ENCODE measurements around the gene BRD2.

Gene BRD2

DNA sequence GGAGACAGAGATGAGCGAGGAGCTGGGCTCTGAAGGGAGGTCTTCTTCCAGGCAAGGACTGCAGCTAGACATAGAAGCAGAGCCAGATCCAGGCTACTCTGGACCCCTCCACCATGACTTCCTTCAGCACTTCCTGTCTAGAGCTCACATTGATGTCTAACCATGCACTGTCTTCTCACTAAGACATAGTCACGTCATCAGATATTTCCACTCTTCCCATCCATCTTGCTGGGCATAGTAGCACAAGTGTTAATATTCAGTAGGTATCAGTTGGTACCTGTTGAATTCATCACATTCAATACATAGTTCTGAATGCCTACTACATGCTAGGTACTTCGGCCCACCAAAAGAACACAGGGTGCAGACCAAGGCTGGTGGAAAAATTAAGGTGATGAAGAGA lies 18.4 kb upstream of the BRD2 start:
- in situ Hi-C loops (cut with MboI; ENCODE audit: low sequenced_read_pairs, unreplicated experiment): no loop called here
- no peak for DNase-seq (ENCODE audit: low spot score)
- TF ChIP-seq, protein P1, sequence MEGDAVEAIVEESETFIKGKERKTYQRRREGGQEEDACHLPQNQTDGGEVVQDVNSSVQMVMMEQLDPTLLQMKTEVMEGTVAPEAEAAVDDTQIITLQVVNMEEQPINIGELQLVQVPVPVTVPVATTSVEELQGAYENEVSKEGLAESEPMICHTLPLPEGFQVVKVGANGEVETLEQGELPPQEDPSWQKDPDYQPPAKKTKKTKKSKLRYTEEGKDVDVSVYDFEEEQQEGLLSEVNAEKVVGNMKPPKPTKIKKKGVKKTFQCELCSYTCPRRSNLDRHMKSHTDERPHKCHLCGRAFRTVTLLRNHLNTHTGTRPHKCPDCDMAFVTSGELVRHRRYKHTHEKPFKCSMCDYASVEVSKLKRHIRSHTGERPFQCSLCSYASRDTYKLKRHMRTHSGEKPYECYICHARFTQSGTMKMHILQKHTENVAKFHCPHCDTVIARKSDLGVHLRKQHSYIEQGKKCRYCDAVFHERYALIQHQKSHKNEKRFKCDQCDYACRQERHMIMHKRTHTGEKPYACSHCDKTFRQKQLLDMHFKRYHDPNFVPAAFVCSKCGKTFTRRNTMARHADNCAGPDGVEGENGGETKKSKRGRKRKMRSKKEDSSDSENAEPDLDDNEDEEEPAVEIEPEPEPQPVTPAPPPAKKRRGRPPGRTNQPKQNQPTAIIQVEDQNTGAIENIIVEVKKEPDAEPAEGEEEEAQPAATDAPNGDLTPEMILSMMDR (IDR thresholded peaks at IDR 0.05; ENCODE audit: borderline replicate concordance, control extremely low read depth, extremely low read depth, insufficient read depth, missing control alignments): no peak

DNA sequence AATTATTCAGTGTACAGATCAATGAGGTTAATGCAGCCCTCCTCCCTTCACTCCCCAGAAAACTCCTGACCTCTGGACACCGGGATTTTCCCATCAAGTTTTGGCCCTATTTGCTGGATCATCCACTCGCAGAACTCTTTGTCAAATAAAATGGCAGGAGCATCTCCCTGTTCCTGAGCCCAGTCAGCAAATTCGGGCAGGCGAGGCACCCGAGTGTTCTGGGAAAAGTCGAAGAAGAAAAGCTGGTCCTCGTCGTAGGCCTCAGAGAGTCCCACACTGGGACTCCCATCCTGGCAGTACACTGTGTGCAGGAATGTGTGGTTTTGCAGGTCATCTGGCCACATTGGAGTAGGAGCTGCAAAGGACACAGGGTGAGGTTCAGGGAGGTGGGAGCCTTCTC lies 17.9 kb upstream of the BRD2 start:
- TF ChIP-seq, protein P1 (IDR thresholded peaks at IDR 0.05; ENCODE audit: borderline replicate concordance, control extremely low read depth, extremely low read depth, insufficient read depth, missing control alignments): no peak
- DNase-seq (ENCODE audit: low spot score): no peak
- in situ Hi-C loops (cut with MboI; ENCODE audit: low sequenced_read_pairs, unreplicated experiment): no loop called here

DNA sequence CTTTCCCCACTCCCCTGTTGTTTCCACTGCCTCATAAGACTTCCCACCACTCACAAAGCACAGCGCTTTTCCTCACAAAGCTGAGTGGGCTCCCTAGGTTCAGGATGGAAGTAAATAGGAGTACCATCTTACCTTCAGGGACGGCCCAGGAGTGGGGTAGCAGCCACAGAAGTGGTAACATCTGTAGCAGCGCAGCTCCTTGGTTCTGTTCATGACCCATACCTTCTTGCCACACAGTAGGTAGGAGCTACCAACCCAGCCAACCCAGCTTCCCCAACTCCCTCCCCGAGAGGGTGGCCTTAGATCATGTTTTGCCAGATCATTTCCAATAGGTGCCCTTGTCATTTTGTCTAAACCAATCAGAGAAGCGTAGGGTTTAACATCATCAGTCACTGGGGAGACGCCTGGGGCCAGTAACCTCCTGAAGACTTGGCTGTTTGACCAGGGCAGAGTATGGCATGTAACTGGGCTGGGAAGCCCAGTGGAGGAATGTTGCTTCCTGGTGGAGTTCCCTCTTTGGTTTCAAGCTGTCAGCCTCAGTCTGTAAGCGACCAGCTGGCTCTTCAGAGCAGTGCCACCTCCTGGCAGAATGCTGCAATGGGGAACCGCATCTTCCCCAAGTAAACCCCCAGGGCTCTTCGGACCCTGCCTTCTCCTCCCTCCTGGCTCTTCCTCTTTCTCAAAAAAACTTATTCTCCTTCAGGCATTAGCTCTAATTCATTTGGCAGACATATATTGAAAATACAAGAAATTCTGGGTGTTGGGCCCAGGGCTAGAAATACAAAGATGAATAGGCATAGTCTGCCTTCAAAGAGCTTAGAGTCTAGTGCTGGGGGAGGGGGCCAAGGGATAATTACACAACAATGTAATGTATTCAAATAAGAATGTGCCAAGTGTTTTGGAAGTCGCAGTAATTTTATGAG lies 15.3 kb upstream of the BRD2 start, which contains the start of gene HLA-DMA:
HLA-DMA (minus strand) TSS at position 281 of the 923 bp plus-strand sequence; CDS start at position 220, 61 bp downstream.
- peak; percentile 76 for DNase-seq (ENCODE audit: low spot score)
- TF ChIP-seq, protein P1 (IDR thresholded peaks at IDR 0.05; ENCODE audit: borderline replicate concordance, control extremely low read depth, extremely low read depth, insufficient read depth, missing control alignments): peak; percentile 51
- in situ Hi-C loops (cut with MboI; ENCODE audit: low sequenced_read_pairs, unreplicated experiment): no loop called here

DNA sequence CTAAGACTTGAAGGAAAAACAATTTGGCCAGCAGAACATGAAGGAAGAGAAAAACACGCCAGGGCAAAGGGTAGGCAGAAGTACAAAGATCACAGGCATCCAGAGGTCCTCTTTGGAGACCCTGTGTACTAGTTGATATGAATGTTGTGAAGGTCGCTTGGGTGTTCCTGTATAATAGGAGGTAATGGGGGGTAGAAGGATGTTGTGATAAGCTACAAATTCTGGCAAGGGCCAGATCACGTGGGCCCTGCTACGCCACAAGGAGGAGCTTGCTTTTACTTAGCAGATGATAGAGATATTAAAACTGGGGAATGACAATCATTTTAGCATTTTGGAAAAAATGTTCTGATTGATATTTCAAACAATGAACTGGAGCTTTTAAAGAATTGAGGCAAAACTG lies 14.6 kb upstream of the BRD2 start:
- no peak for DNase-seq (ENCODE audit: low spot score)
- in situ Hi-C loops (cut with MboI; ENCODE audit: low sequenced_read_pairs, unreplicated experiment): no loop called here
- TF ChIP-seq, protein P1 (IDR thresholded peaks at IDR 0.05; ENCODE audit: borderline replicate concordance, control extremely low read depth, extremely low read depth, insufficient read depth, missing control alignments): no peak

DNA sequence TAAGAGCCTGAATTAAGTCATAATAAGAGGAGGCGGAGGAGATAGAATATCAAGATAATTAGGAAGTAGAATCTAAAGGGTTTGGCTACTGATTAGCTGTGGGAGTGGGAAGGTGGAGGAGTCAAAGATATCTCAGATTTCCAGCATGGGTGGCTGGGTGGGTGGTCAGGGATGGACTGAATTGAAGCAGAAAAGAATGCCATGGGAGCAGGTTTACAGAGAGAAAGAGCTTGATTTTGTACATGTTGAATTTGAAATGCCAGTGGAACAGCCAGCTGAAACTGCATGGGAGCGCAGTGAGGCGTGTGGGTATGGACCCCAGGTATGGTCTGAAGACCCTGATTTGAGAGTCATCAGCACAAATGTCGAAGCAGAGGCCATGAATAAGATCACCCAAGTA lies 14.1 kb upstream of the BRD2 start:
- DNase-seq (ENCODE audit: low spot score): no peak
- TF ChIP-seq, protein P1 (IDR thresholded peaks at IDR 0.05; ENCODE audit: borderline replicate concordance, control extremely low read depth, extremely low read depth, insufficient read depth, missing control alignments): no peak
- in situ Hi-C loops (cut with MboI; ENCODE audit: low sequenced_read_pairs, unreplicated experiment): no loop called here

DNA sequence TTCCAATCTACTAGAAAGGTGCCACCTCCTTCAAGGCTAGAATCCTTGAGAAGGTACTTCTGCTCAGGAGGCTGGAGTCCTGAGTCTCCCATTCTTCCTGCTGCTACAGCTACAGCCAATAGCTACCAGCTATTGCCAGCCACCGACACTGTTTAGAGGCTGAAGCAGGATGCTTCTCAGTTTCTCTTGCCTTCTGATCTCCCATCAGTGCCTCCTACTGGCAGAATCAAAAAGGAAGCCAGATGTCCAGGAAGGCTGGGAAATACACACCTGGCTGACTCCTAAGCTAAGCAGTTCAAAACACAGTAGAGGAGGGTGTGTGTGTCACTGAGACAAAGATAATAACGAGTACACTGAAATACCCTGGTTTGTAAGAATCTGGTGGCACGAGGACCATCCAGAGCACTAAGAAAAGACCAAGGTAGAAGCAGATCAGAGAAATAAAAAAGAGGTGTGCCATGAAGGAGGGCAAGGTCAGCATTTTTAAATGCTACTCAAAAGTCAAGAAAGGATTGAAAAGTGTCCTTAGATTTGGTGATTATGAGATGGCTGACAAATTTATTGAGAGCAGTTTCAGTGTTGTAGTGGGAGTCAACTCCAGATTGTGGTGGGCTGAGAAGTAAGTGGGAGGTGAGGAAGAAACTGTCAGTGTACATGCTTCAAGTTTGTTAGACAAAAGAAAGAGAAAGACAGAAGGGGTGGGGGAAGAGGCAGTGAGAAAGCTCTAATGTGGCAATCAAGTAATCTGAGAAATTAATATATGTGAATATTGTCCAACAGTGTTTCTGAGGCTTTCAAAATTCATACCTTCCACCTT lies 13.2 kb upstream of the BRD2 start:
- TF ChIP-seq, protein P1 (IDR thresholded peaks at IDR 0.05; ENCODE audit: borderline replicate concordance, control extremely low read depth, extremely low read depth, insufficient read depth, missing control alignments): peak; percentile 48
- in situ Hi-C loops (cut with MboI; ENCODE audit: low sequenced_read_pairs, unreplicated experiment): no loop called here

More for the DNA sequence above, 13.2 kb upstream of the BRD2 start:
- no peak for DNase-seq (ENCODE audit: low spot score)
